GM23338 (cell line): ENCODE results near the gene OR5D14. TPM values are rescaled to one million over a fixed set of nuclear protein-coding genes. Genes with fewer than 3 reads are reported as not detected.

Source experiments
- ATAC-seq: fragments of 200-7000 bp; cut with Tn5 transposase; 3 replicates; pipeline ENCODE4 v1.9.1; 2020
- DNase-seq: peaks from one replicate; pipeline ENCODE4 v3.0.0-alpha.2; 2015; ENCODE audit warnings: low spot score
- H2AFZ ChIP-seq: fragments of 200-600 bp; sonication (generic); 2 replicates; pipeline ENCODE4 v1.8.0; 2016; ENCODE audit warnings: antibody characterized with exemption, mild to moderate bottlenecking, moderate library complexity
- H3F3A ChIP-seq: fragments of 200-600 bp; sonication (generic); replicated peaks from 2 replicates; pipeline ENCODE4 v1.8.0; 2017; ENCODE audit warnings: antibody characterized with exemption, mixed run types, low read depth
- H3K27ac ChIP-seq: fragments of 200-600 bp; sonication (generic); 2 replicates; pipeline ENCODE4 v1.6.1; 2016; ENCODE audit warnings: low read depth
- H3K27me3 ChIP-seq: fragments of 200-600 bp; sonication (generic); 2 replicates; pipeline ENCODE4 v1.8.0; 2016; ENCODE audit warnings: mild to moderate bottlenecking, mixed run types, moderate library complexity; ENCODE audit not compliant: insufficient read depth
- H3K36me3 ChIP-seq: fragments of 200-600 bp; sonication (generic); 2 replicates; pipeline ENCODE4 v1.8.0; 2016; ENCODE audit warnings: mild to moderate bottlenecking; ENCODE audit not compliant: insufficient read depth
- H3K4me1 ChIP-seq: fragments of 200-600 bp; sonication (generic); 2 replicates; pipeline ENCODE4 v1.8.0; 2016; ENCODE audit warnings: mild to moderate bottlenecking, moderate library complexity; ENCODE audit not compliant: insufficient read depth
- H3K4me2 ChIP-seq: fragments of 200-600 bp; sonication (generic); 2 replicates; pipeline ENCODE4 v1.7.1; 2017; ENCODE audit warnings: mixed run types
- H3K4me3 ChIP-seq: fragments of 200-600 bp; sonication (generic); 2 replicates; pipeline ENCODE4 v1.6.1; 2016; ENCODE audit warnings: mixed run types
- H3K79me2 ChIP-seq: fragments of 200-600 bp; sonication (generic); replicated peaks from 2 replicates; pipeline ENCODE4 v1.8.0; 2017; ENCODE audit warnings: mild to moderate bottlenecking; ENCODE audit not compliant: insufficient read depth
- H3K9me2 ChIP-seq: fragments of 200-600 bp; sonication (generic); 2 replicates; pipeline ENCODE4 v1.8.0; 2017; ENCODE audit not compliant: insufficient read depth
- H4K20me1 ChIP-seq: fragments of 200-600 bp; sonication (generic); replicated peaks from 2 replicates; pipeline ENCODE4 v1.8.0; 2017; ENCODE audit warnings: mild to moderate bottlenecking; ENCODE audit not compliant: insufficient read depth
- H3K27ac Mint-ChIP-seq: 2 replicates; pipeline ENCODE4 v1.8.0; 2020; ENCODE audit warnings: inconsistent platforms, mild to moderate bottlenecking, moderate library complexity, mixed read lengths
- H3K27me3 Mint-ChIP-seq: 3 replicates; pipeline ENCODE4 v1.8.0; 2022; ENCODE audit warnings: low read depth, mild to moderate bottlenecking, moderate library complexity, mixed read lengths, inconsistent platforms; ENCODE audit not compliant: insufficient read depth, poor library complexity
- H3K36me3 Mint-ChIP-seq: 3 replicates; pipeline ENCODE4 v1.8.0; 2021; ENCODE audit warnings: low read depth, mild to moderate bottlenecking, inconsistent platforms, moderate library complexity, mixed read lengths
- H3K4me1 Mint-ChIP-seq: 3 replicates; pipeline ENCODE4 v1.8.0; 2020; ENCODE audit warnings: mild to moderate bottlenecking, inconsistent platforms, mixed read lengths
- H3K4me3 Mint-ChIP-seq: 3 replicates; pipeline ENCODE4 v1.8.0; 2021; ENCODE audit warnings: moderate library complexity, mild to moderate bottlenecking, inconsistent platforms, mixed read lengths
- H3K9me3 Mint-ChIP-seq: 3 replicates; pipeline ENCODE4 v1.8.0; 2020; ENCODE audit warnings: moderate library complexity, mild to moderate bottlenecking, inconsistent platforms, mixed read lengths
- CREB1 ChIP-seq: fragments of 250-450 bp; sonication (Bioruptor Pico); IDR thresholded peaks from 2 replicates; pipeline ENCODE4 v1.5.0; 2020; ENCODE audit warnings: low read depth, mild to moderate bottlenecking, moderate library complexity
- CTCF ChIP-seq, 2 experiments: fragments of 200-600 bp in 1 of 2; sonication (generic) in 1 of 2; conservative IDR thresholded peaks; 2 replicates each; pipeline versions ENCODE4 v1.5.1 to v1.6.1; 2016 to 2017; ENCODE audit warnings: antibody characterized with exemption in 2 of 2, low read depth in 2 of 2, mild to moderate bottlenecking in 2 of 2, moderate library complexity in 1 of 2
- EZH2 ChIP-seq: fragments of 200-600 bp; sonication (generic); IDR thresholded peaks from one replicate; pipeline ENCODE4 v1.8.0; 2017; ENCODE audit warnings: antibody characterized with exemption, mild to moderate bottlenecking, low read depth; ENCODE audit not compliant: unreplicated experiment
- JUNB ChIP-seq: IDR thresholded peaks from one replicate; pipeline ENCODE4 v1.6.1; 2016; ENCODE audit warnings: antibody characterized with exemption; ENCODE audit not compliant: unreplicated experiment
- NANOG ChIP-seq: IDR thresholded peaks from 2 replicates; pipeline ENCODE4 v1.6.1; 2016; ENCODE audit warnings: antibody characterized with exemption, borderline replicate concordance
- STAT1 ChIP-seq: IDR thresholded peaks from one replicate; pipeline ENCODE4 v1.6.1; 2016; ENCODE audit warnings: antibody characterized with exemption; ENCODE audit not compliant: unreplicated experiment
- ZNF114 ChIP-seq: fragments of 250-450 bp; sonication (Bioruptor Pico); IDR thresholded peaks from 2 replicates; pipeline ENCODE4 v1.5.0; 2020; ENCODE audit warnings: mild to moderate bottlenecking, moderate library complexity
- ZNF331 ChIP-seq: fragments of 250-450 bp; sonication (Bioruptor Pico); IDR thresholded peaks from 2 replicates; pipeline ENCODE4 v1.5.0; 2020; ENCODE audit warnings: low read depth, mild to moderate bottlenecking, moderate library complexity
- ZNF462 ChIP-seq: fragments of 250-450 bp; sonication (Bioruptor Pico); IDR thresholded peaks from 2 replicates; pipeline ENCODE4 v1.5.0; 2020; ENCODE audit warnings: mild to moderate bottlenecking, moderate library complexity
- long read RNA-seq: library from polyadenylated mRNA; unstranded; transcript quantifications from one replicate; pipeline ENCODE4 v2.0.0, GENCODE V29; 2020; ENCODE audit not compliant: unreplicated experiment
- polyA plus RNA-seq: library from polyadenylated mRNA; unstranded; fragments of >200 nt; fragmentation: Nextera tagmentation; extraction: Ambion mirVana; gene quantifications from 2 replicates; pipeline ENCODE4 v1.2.1, GENCODE V29; 2016
- total RNA-seq: library from RNA; depleted of rRNA; stranded (reverse); fragments of >200 nt; shearing (Covaris generic); gene quantifications from 2 replicates; pipeline ENCODE4 v1.2.3, GENCODE V29; 2014; rRNA removed
- TF ChIP-seq, protein P1 (sequence below): IDR thresholded peaks from one replicate; pipeline ENCODE4 v1.6.1; 2018; ENCODE audit warnings: antibody characterized with exemption; ENCODE audit not compliant: unreplicated experiment

OR5D14 gene
- not detected in 2 replicates for total RNA-seq
- not detected in 2 replicates for polyA plus RNA-seq
- long read RNA-seq = 0 reads

DNA sequence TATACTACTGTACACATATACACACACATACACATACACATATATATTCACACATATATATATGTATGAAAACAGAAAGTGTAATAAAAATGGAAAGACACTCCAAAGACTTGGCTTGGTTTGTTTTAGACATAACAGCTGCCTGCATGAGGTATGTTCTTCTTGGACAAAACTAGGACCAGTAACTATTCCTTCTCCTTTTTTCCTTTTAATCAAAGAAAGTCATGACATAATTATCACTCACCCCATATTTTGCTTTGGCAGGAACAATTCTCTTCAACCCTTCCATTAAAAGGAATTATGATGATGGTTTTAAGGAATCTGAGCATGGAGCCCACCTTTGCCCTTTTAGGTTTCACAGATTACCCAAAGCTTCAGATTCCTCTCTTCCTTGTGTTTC, at the start of gene OR5D14:
OR5D14 (plus strand) TSS at position 301 of the 400 bp plus-strand sequence; CDS start at position 301, 0 bp downstream.
- Mint-ChIP-seq H3K9me3 (peaks cover 79% of the 10 kb centered on the region), H3K27me3 (peaks cover 2% of the 10 kb centered on the region), H3K27ac (no peak within 1 kb of the TSS), H3K36me3 (peaks cover 17% of the 10 kb centered on the region), H3K4me3 (no peak within 1 kb of the TSS), H3K4me1 (no peaks in the 10 kb centered on the region)
- Histone ChIP-seq H3K9me2 (no peaks in the 10 kb centered on the region), H3K4me1 (no peaks in the 10 kb centered on the region), H3K4me3 (no peak within 1 kb of the TSS), H2AFZ (no peak within 1 kb of the TSS), H3K4me2 (no peak within 1 kb of the TSS), H3K27me3 (no peaks in the 10 kb centered on the region), H4K20me1 (no peaks in the 10 kb centered on the region), H3K27ac (no peak within 1 kb of the TSS), H3F3A (no peaks in the 10 kb centered on the region), H3K79me2 (no peaks in the 10 kb centered on the region), H3K36me3 (no peaks in the 10 kb centered on the region)
- no peak for TF ChIP-seq EZH2
- no peak for TF ChIP-seq CREB1
- DNase-seq = no peak
- ATAC-seq = no peak

GRCh38 chr11:55773138-55773537, 22.2 kb upstream of the OR5D14 start, which contains the start of gene OR5D13:
Gene OR5D13, plus strand, starts transcription at chr11:55773438. Its CDS starts 0 bp downstream, at chr11:55773438.
- no peak within 1 kb of the TSS for H3K4me2 ChIP-seq
- no peaks in the 10 kb centered on the region for H3K4me1 Mint-ChIP-seq
- H3K9me2 ChIP-seq = no peaks in the 10 kb centered on the region
- peaks cover 15% of the 10 kb centered on the region for H3K36me3 ChIP-seq
- no peaks in the 10 kb centered on the region for H3K79me2 ChIP-seq
- no peaks in the 10 kb centered on the region for H3K27me3 ChIP-seq
- H3K4me3 Mint-ChIP-seq = no peak within 1 kb of the TSS
- H4K20me1 ChIP-seq = no peaks in the 10 kb centered on the region
- no peaks in the 10 kb centered on the region for H3K4me1 ChIP-seq
- TF ChIP-seq, protein P1, sequence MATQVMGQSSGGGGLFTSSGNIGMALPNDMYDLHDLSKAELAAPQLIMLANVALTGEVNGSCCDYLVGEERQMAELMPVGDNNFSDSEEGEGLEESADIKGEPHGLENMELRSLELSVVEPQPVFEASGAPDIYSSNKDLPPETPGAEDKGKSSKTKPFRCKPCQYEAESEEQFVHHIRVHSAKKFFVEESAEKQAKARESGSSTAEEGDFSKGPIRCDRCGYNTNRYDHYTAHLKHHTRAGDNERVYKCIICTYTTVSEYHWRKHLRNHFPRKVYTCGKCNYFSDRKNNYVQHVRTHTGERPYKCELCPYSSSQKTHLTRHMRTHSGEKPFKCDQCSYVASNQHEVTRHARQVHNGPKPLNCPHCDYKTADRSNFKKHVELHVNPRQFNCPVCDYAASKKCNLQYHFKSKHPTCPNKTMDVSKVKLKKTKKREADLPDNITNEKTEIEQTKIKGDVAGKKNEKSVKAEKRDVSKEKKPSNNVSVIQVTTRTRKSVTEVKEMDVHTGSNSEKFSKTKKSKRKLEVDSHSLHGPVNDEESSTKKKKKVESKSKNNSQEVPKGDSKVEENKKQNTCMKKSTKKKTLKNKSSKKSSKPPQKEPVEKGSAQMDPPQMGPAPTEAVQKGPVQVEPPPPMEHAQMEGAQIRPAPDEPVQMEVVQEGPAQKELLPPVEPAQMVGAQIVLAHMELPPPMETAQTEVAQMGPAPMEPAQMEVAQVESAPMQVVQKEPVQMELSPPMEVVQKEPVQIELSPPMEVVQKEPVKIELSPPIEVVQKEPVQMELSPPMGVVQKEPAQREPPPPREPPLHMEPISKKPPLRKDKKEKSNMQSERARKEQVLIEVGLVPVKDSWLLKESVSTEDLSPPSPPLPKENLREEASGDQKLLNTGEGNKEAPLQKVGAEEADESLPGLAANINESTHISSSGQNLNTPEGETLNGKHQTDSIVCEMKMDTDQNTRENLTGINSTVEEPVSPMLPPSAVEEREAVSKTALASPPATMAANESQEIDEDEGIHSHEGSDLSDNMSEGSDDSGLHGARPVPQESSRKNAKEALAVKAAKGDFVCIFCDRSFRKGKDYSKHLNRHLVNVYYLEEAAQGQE = no peak
- no peak for TF ChIP-seq NANOG
- TF ChIP-seq JUNB = no peak
- no peak for TF ChIP-seq ZNF331 (CRISPR knock-in tag)
- no peak for TF ChIP-seq CREB1
- TF ChIP-seq STAT1 = no peak
- no peak for TF ChIP-seq EZH2
- TF ChIP-seq ZNF462 (CRISPR knock-in tag) = no peak
- TF ChIP-seq CTCF (conservative IDR thresholded peaks at IDR 0.05; ENCODE audit: low read depth in 2 of 2) = no peak
- no peak for TF ChIP-seq ZNF114
- no peak within 1 kb of the TSS for H3K4me3 ChIP-seq
- DNase-seq = no peak
- no peaks in the 10 kb centered on the region for H3F3A ChIP-seq
- ATAC-seq = no peak
- H2AFZ ChIP-seq = no peak within 1 kb of the TSS
- H3K9me3 Mint-ChIP-seq = peaks cover 86% of the 10 kb centered on the region
- no peak within 1 kb of the TSS for H3K27ac Mint-ChIP-seq
- H3K27ac ChIP-seq = no peak within 1 kb of the TSS
- H3K36me3 Mint-ChIP-seq = peaks cover 24% of the 10 kb centered on the region; the same call in 2 of the 3 replicates
- no peaks in the 10 kb centered on the region for H3K27me3 Mint-ChIP-seq
